Skeletal muscle satellite cell (primary cell): ENCODE data around the gene TMEM14C.
"Not testable (repeated sequence)": the region's sequence is repeated elsewhere in the genome, so short reads cannot be mapped to it uniquely, and the experiment has no call there.

Experiments used
- H3K27me3 ChIP-seq: 2 replicates; pipeline ENCODE4 v1.7.0; 2013; ENCODE audit warnings: low read length; ENCODE audit not compliant: control insufficient read depth, insufficient read depth
- H3K36me3 ChIP-seq: 2 replicates; pipeline ENCODE4 v1.7.0; 2013; ENCODE audit warnings: mild to moderate bottlenecking, control low read depth, low read length; ENCODE audit not compliant: insufficient read depth
- H3K4me1 ChIP-seq: 2 replicates; pipeline ENCODE4 v1.7.0; 2013; ENCODE audit warnings: low read length; ENCODE audit not compliant: control insufficient read depth, insufficient read depth
- H3K4me2 ChIP-seq: 2 replicates; pipeline ENCODE4 v1.7.0; 2013; ENCODE audit warnings: mild to moderate bottlenecking, low read length
- H3K4me3 ChIP-seq: 2 replicates; pipeline ENCODE4 v1.7.0; 2013; ENCODE audit warnings: low read length
- H3K9ac ChIP-seq: 2 replicates; pipeline ENCODE4 v1.7.0; 2013; ENCODE audit warnings: mild to moderate bottlenecking, low read depth, low read length, moderate library complexity
- H3K9me3 ChIP-seq: replicated peaks from 2 replicates; pipeline ENCODE4 v1.7.0; 2013; ENCODE audit warnings: mild to moderate bottlenecking, control low read depth, low read length

Gene TMEM14C

GRCh38 chr6:10692965-10693538 is 29.8 kb upstream of the TMEM14C start:
- peaks cover 18% of the 10 kb centered on the region for H3K4me1 ChIP-seq
- H3K9me3 ChIP-seq: no peaks in the 10 kb centered on the region
- H3K4me2 ChIP-seq: peak overlapping the region; percentile 89
- no peaks in the 10 kb centered on the region for H3K36me3 ChIP-seq
- H3K4me3 ChIP-seq: peak overlapping the region; percentile 100
- H3K9ac ChIP-seq: peak overlapping the region; percentile 99
- H3K27me3 ChIP-seq: no peaks in the 10 kb centered on the region

- H3K4me3 ChIP-seq: peak within 1 kb of the TSS; percentile 100
- peaks cover 11% of the 10 kb centered on the region for H3K36me3 ChIP-seq
Measured at GRCh38 chr6:10694302-10695085, 28.4 kb upstream of the TMEM14C start, which contains the start of the genes C6orf52 and PAK1IP1. C6orf52 (minus strand) TSS chr6:10694616; CDS start chr6:10687550, 7,066 bp downstream. PAK1IP1 (plus strand) TSS chr6:10694972; CDS start chr6:10694986, 14 bp downstream.

GRCh38 chr6:10695086-10695657 is 27.7 kb upstream of the TMEM14C start:
- Histone ChIP-seq H3K9ac (peak overlapping the region; percentile 99), H3K4me3 (peak overlapping the region; percentile 100), H3K36me3 (peaks cover 13% of the 10 kb centered on the region), H3K27me3 (no peaks in the 10 kb centered on the region), H3K4me1 (peaks cover 18% of the 10 kb centered on the region), H3K4me2 (peak overlapping the region; percentile 89), H3K9me3 (no peaks in the 10 kb centered on the region)

More at GRCh38 chr6:10694302-10695085, 28.4 kb upstream of the TMEM14C start, which contains the start of the genes C6orf52 and PAK1IP1:
- Histone ChIP-seq H3K4me2 (peak within 1 kb of the TSS; percentile 89), H3K27me3 (no peaks in the 10 kb centered on the region), H3K4me1 (peaks cover 18% of the 10 kb centered on the region), H3K9me3 (no peaks in the 10 kb centered on the region), H3K9ac (peak within 1 kb of the TSS; percentile 99)

GRCh38 chr6:10696655-10697054 is 26.2 kb upstream of the TMEM14C start:
- no peaks in the 10 kb centered on the region for H3K9me3 ChIP-seq
- no peak overlapping the region for H3K4me3 ChIP-seq
- peaks cover 18% of the 10 kb centered on the region for H3K4me1 ChIP-seq
- peak overlapping the region; percentile 89 for H3K4me2 ChIP-seq
- peaks cover 20% of the 10 kb centered on the region for H3K36me3 ChIP-seq
- no peak overlapping the region for H3K9ac ChIP-seq
- no peaks in the 10 kb centered on the region for H3K27me3 ChIP-seq

GRCh38 chr6:10713962-10714361 is 8.9 kb upstream of the TMEM14C start:
- H3K9me3 ChIP-seq: peaks cover under 1% of the 10 kb centered on the region
- H3K4me3 ChIP-seq: no peak overlapping the region
- no peaks in the 10 kb centered on the region for H3K27me3 ChIP-seq
- peaks cover 12% of the 10 kb centered on the region for H3K36me3 ChIP-seq
- no peak overlapping the region for H3K9ac ChIP-seq
- H3K4me1 ChIP-seq: no peaks in the 10 kb centered on the region
- H3K4me2 ChIP-seq: no peak overlapping the region

GRCh38 chr6:10719296-10719963 is 3.4 kb upstream of the TMEM14C start:
- peaks cover 17% of the 10 kb centered on the region for H3K4me1 ChIP-seq
- peaks cover 4% of the 10 kb centered on the region for H3K9me3 ChIP-seq
- H3K36me3 ChIP-seq: no peaks in the 10 kb centered on the region
- peak overlapping the region; percentile 77 for H3K4me3 ChIP-seq
- H3K4me2 ChIP-seq: peak overlapping the region; percentile 91
- peak overlapping the region; percentile 79 for H3K9ac ChIP-seq
- no peaks in the 10 kb centered on the region for H3K27me3 ChIP-seq

- Histone ChIP-seq H3K4me3 (peak overlapping the region; percentile 77), H3K4me1 (peaks cover 18% of the 10 kb centered on the region), H3K4me2 (peak overlapping the region; percentile 91), H3K36me3 (peaks cover 4% of the 10 kb centered on the region), H3K9me3 (peaks cover 4% of the 10 kb centered on the region), H3K9ac (peak overlapping the region; percentile 79), H3K27me3 (no peaks in the 10 kb centered on the region)
Measured at GRCh38 chr6:10719964-10720264, 3.0 kb upstream of the TMEM14C start.

- peaks cover 8% of the 10 kb centered on the region for H3K36me3 ChIP-seq
- H3K9ac ChIP-seq: peak overlapping the region; percentile 79
- H3K4me3 ChIP-seq: peak overlapping the region; percentile 77
- H3K4me1 ChIP-seq: peaks cover 18% of the 10 kb centered on the region
- peaks cover 4% of the 10 kb centered on the region for H3K9me3 ChIP-seq
- peak overlapping the region; percentile 91 for H3K4me2 ChIP-seq
- no peaks in the 10 kb centered on the region for H3K27me3 ChIP-seq
Measured at GRCh38 chr6:10720265-10720959, 2.5 kb upstream of the TMEM14C start.

GRCh38 chr6:10720960-10721849 is 1.7 kb upstream of the TMEM14C start:
- Histone ChIP-seq H3K4me1 (peaks cover 18% of the 10 kb centered on the region), H3K4me3 (peak overlapping the region; percentile 77), H3K36me3 (peaks cover 13% of the 10 kb centered on the region), H3K9ac (peak overlapping the region; percentile 79), H3K4me2 (peak overlapping the region; percentile 91)
- H3K9me3 ChIP-seq, H3K27me3 ChIP-seq: not testable (repeated sequence)

GRCh38 chr6:10721850-10722569 is 860 bp upstream of the TMEM14C start:
- peak overlapping the region; percentile 84 for H3K4me3 ChIP-seq
- H3K27me3 ChIP-seq: no peaks in the 10 kb centered on the region
- H3K36me3 ChIP-seq: peaks cover 14% of the 10 kb centered on the region
- peaks cover 18% of the 10 kb centered on the region for H3K4me1 ChIP-seq
- peaks cover 4% of the 10 kb centered on the region for H3K9me3 ChIP-seq
- H3K4me2 ChIP-seq: peak overlapping the region; percentile 96
- peak overlapping the region; percentile 97 for H3K9ac ChIP-seq
